HG02642 (cell line): Measurements from ENCODE around the gene ID2.
A peak's percentile ranks its signal among the peaks of the same experiment; 100 is the strongest.

Experiments used
- ATAC-seq: cut with Tn5 transposase; IDR thresholded peaks from one replicate; pipeline ENCODE4 v1.9.1; 2021; ENCODE audit warnings: mild to moderate bottlenecking; ENCODE audit not compliant: unreplicated experiment, poor library complexity

The ID2 gene

DNA sequence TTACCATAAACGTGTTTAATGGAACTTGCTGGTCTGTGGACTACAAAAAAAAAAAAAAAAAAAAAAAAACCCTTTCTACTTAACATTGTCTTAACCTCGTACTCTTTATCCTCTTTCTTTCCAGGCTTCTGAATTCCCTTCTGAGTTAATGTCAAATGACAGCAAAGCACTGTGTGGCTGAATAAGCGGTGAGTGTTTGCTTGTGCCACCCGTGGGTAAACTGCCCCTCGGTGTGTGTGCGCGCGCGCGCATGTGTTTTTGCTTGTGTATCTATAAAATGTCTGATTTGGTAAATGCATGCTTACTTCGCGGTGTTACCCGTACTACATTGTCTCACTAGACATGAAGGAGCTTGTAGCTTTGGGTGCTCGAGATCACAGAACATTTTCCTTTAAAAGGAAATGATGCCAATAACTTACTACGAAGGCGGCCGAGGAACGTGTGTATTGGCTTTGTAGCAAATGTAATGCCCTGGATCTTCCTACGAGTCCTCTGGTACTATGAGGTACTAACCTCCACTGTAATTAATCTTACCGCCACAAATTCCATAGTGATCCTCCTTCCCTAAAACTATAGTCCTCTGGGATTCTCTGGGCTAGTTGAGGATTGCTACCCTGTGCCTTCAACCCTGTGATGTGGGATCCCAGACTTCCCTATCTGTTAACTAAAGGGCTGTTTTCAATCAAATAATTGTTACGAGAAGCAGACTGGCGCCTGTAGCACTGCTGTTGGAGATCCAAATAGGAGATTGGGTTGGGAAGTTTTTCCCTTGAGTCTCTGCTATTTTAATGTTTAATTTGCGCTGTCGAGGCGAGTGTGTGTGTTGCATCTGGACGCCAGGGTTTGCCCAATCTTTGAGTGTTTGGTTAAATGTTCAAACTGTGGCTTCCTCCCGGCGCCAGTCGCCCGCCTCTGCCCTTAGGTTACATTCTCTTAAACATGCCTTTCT lies 1.1 kb downstream of the ID2 start:
- no peak for ATAC-seq

DNA sequence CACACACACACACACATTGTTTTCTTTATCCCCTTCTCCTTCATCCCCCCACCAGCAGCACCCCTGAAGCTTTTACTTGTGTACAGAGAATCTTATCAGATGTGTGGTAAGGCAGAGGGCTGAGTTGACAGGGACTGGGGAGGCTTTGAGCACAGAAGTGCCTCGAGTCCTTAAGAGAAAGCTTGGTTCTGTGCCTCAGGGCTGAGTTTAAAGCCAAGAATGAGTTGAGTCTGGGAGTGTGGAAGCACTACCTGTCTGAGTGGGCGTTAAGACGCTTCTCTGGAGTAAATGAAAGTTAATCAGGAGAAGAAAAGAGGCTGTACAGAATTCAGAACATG lies 2.7 kb downstream of the ID2 start:
- ATAC-seq = no peak

DNA sequence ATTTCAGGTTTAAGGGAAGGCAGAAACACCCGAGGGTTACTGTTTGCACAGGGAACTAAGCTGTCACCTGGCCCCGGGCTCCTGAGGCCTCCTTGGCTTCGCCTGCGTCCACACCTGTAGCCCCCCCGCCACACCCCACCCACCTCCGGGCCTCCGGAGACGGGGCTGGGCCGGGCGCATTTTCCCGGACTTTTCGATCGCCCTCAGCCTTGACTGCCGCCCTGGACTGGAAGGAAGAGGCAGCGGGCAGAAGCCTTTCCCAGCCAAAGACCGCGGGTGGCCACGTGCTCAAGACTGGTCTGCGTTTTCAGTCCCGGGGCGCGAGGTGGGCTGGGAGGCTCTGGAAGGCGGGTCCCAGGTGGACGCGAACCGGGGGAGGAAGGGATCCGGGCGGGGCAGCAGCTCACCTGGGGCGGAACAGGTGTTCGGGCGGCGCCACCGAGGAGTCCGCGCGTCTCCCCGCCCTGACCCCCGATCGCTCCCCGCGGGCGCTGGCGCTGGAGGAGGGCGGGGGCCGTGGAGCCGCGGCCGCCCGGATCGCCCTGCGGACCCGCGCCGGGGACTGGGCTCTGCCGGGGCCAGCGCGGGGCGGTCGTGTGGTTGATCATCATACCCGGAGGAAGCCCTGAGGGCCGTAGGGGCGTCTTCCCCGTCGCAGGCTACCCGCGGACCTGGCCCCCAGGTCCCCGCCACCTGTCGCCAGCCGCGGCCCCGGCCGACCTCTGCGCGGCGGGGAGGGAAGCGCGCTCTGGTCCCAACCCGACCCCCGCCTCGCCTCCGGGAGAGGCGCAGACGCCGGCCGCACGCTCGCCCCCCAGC lies 3.2 kb downstream of the ID2 start:
- ATAC-seq = no peak

DNA sequence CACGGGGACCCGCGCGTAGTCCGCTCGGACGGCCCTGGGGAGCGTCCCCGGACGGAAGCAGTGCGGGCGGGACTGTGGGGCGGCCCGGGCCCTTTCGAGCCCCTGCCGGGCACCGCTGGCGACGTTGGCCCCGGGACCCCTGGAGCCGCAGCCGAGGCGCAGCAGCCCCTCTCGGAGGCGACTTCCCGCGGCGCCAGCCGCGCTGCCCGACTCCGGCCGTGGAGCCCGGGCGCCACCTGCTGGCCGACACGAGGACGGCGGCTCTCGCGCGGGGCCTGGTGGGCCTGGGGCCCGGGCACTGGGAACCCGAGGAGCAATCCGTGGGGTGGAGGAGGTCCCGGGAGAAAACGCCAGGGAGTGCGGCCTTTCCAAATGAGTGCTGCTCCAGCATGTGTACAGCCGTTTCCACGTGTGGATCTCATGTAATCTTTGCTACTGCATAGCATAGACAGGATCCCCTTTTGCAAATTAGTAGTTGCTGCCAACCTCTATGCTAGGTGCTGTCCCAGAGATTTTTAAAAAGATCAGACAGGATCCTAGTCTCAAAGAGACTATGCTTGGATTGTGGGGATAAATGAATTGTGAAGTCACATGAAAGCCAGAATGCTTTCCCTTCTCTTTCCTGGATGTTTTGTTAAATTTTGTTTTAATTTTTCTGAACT lies 4.0 kb downstream of the ID2 start:
- ATAC-seq = peak; percentile 34

DNA sequence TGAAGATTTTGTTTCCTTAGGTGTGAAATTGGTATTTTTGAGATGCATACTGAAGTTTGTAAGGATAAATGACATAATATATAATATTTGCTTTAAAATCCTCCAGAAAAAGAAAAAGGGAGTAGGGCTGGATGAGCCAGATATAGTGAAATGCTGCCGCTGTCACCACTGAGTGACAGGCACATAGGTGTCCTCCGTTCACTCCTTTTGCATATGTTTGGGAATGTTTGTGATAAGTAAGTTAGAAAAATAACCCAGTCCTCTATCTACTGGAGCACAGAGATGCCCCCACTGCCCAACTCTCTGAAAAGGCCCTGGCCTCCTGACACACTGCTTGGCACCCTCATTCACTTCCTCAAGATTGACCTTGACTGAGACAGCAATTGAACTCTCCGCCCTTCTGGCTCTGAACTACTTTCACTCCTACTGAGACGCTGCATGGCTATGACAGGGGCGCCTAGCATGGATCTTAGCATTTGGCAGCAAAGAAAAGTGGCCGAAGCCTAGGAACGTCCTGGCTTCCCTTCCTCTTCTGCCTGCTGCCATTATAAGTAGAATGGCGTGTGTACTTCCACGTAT lies 10.1 kb downstream of the ID2 start:
- ATAC-seq = no peak

DNA sequence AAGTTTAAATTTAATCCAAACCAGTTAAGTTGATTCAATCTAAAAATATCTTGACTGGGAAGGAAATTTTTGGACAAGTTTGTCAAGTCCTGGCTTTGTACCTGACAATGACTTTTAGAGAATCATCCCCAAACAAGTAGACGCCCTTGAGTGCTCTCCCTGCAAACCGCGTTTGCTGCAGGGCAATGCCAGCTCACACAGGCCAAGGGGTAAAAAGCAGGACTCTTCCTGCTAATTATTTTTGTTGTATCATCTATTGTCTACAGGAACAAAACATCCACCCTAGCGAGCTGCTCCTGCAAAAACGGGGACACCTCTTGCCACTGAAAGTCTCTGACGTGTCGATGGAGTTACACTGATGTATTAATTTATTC lies 10.9 kb downstream of the ID2 start:
- ATAC-seq = no peak

DNA sequence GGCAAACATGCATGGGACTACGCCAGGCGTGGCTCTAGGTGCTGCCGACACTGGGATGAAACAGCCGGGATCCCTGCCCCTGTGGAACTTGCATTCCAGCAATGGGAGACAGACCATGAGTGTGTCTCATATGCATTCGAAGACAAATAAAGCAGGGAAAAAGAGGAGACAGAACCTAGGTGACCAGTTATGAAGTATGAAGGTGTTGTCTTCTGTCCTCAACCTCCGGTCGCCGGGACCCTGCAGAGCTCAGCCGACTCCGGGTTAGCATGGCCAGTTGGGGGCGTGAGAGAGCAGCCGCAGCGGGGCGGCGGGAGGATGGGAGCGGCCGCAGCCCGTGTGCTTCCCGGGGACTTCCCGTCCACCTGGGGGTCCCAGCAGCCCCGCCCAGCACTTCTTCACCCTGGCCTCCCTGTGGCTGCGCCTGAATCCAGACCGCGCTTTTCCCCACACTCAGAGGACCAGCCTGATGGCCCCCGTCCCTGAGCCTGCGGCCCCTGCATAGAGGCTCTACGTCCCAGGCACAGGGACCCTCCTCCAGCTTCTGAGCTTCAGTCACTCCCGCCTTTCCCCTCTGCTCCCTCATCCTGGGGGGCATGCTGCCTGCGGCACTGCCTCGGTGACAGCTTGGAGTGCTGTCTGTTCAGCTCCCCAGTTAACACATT lies 11.4 kb downstream of the ID2 start:
- no peak for ATAC-seq

DNA sequence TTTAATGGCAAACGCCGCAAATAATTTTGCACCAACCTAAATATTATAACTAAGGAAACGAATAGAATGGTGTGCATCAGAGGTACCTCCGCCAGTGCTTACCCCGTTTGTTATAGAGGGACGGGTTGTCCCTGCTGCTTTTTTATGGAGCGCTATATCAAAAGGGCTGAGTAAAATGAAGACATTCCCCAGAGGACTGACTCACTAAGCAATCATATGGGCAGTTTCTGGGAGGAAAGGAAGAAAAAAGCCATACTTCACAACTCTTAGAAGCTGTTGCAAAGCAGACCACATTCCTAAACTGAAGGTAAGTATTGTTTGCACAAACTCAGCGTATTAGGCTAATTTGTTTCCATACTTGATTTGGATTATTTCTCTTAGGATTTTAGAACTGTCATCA lies 12.9 kb downstream of the ID2 start:
- ATAC-seq = no peak

DNA sequence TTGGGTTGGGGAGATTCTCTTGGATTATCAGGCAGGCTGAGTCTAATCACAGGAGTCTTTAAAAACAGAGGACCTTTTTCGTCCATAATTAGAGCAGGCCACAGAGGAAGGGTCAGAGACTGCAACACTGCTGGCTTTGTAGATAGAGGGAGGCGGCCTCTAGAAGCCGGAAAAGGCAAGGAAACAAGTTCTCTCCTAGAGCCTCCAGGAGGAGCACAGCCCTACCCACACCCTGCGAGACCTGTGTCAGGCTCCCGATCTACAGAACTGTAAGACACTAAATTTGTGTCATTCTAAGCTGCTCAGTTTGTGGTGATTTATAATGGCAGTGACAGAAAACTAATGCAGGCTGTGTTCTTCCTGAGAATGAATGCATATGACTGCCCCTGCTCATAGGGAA lies 15.3 kb downstream of the ID2 start:
- no peak for ATAC-seq

DNA sequence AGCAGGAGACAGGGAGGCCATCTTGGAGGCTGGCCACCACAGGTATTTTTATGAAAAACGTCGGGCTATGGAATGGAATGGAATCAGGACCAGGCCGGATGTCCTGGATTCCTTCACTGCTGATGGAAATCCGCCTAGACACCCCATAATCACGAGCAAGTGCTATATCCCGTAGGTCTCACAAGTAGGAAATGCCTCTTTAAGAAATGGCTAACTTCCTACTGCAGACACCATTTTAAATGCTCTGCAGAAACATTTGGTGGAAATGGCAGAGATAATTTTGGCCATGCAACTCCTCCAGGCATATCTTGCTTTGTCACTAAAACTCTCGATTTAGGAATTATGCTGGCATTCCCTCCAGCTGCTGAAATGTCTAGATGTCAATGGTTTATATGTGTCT lies 18.0 kb downstream of the ID2 start:
- ATAC-seq = no peak

DNA sequence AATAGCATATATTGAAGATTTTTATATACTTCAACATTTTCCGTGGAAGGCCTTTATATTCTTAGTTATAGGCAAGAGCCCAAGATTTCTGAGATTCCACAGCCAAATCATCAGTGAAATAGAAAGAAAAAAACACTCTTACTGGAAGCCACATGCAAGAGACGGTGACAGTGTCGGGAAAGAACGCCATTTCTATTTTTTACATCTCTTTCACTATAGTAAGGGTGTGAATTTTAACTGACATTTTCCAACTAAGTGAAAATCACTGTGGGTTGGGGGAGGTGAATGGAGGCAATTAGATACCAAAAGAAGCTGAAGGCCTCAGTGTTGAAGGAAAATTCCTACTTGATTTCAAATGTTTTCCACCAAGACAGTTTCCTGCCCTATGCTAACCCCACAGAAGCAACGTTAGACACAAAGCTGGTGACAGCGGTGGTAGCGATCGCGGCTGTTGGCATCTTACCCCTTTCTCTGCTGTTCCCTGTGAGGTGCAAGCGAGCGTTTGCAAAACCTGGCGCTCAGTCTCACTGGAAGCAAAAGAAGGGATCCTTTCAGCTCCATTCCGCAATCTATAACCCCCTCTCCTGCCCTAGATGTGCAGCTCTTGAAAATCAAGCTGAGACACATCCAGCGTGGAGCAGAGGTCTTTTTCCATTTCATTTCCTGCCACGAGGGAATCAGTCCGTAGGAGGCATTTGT lies 20.0 kb downstream of the ID2 start:
- ATAC-seq = no peak

DNA sequence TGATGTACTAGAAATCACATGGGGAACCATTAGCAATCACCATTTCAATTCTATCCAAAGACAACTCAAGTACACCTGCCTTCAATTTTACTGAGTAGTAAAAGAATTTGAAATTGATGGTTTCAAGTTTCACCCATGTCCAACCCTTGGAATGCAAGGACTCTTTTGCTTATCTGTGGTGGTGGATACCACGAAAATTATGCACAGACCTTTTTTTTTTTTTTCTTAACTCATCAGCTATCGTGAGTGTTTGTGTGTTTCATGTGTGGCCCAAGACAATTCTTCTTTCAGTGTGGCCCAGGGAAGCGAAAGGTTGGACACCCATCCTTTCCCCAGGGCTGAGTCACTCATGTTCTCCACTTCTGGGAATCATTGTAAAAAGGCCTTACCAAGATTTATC lies 23.1 kb downstream of the ID2 start:
- ATAC-seq = no peak

DNA sequence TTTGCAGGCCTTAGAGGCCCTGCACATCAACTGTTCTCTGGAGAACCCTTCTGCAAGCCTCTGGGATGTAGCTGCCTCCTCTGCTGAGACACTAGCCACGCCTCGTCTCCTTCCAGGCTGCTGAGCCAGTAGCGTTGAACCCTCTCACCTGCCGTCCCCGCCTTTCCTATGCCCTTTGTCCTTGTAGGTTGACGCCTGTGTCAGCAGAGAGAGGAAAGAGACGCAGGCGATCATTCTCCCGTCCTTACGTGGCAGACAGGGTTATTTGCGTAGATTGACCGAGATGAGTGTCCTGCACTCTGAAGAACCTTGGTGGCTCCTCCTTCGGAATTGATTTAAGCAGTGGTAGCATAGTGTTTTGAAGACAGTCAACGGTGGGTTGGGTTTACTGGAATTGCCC lies 27.8 kb downstream of the ID2 start:
- no peak for ATAC-seq

DNA sequence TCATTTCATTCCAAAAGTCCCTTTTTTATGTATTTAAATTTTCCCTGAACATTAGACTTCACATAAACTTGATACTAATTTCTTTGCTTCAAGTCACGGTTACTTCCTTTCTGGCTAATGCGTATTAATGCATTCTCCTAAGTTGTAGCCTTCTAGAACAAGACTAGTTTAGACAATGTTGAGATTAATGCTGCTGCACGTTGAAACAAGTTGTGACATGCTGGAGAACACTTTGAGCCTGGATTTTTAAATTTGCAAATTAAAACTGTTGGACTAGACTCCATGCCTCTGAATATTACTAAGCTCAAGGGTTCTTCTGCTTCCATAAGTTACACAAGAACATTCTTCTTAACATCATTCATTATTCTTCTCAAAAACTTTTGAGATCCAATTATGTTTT lies 29.1 kb downstream of the ID2 start:
- ATAC-seq = no peak

DNA sequence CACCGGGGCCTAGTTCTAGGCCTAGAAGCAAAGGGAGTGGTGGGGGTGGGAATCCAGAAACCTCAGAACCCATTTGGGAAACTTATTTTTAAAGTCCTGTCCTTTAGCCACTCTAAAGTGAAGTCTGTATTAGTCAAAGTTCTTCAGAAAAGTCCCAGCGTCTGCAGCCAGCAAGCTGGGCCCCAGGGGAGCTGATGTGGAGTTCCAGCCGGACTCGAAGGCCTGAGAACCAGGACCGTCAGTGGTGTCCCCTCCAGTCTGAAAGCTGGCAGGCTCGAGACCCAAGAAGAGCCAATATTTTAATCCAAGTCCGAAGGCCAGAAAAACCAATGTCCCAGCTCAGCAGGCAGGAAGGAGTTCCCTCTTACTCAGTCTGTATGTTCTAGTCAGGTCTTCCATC lies 32.4 kb downstream of the ID2 start:
- ATAC-seq = no peak

DNA sequence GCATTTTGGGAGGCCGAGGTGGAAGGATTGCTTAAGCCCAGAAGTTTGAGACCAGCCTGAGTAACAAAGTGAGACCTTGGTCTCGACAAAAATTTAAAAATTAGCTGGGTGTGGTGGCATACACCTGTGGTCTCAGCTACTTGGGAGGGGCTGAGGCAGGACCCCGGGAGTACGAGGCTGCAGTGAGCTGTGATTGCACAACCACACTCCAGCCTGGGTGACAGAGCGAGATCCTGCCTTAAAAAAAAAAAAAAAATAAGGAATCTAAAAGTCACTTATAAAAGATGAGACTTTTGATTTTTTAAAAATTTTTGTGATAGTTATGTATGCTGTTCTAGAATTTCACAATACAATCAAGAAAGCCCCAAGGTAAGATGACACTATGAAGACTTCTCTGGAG lies 33.1 kb downstream of the ID2 start:
- ATAC-seq = no peak

DNA sequence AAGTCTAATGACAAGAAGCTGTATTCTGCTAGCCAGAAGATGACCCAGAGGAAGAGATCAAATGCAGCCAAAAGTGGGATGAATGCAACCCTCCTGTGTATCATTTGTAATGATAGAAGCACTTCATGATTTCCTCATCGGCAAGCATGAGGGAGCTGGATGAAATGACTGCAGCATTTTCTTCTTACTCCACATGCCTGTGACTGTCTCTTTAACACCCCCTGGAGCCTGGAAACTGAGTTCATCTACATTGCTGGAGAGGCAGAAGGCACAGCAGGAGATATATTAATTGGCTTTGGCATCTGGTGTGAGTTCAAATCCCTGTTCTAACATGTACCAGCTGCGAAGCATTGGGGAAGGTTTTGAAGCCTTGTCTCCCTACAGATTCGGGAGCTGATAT lies 37.7 kb downstream of the ID2 start:
- no peak for ATAC-seq

DNA sequence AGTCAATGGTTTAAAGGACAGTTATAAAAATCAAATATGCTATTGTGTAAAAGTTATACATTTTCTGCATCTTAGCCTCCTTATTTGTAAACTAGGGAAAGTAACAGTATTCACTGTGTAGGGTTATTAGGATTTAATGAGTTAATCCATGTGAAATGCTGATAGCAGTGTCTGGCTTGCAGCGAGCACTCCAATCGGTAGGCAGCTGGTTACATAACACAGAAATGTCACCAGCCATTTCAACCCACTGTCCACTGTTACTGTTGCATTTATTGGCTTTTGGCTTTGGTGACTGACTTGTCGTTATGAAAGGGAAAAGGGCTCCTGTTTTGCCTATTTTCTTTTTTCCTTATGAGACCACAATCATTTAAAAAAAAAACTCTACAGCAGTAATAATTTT lies 38.9 kb downstream of the ID2 start:
- ATAC-seq = no peak

DNA sequence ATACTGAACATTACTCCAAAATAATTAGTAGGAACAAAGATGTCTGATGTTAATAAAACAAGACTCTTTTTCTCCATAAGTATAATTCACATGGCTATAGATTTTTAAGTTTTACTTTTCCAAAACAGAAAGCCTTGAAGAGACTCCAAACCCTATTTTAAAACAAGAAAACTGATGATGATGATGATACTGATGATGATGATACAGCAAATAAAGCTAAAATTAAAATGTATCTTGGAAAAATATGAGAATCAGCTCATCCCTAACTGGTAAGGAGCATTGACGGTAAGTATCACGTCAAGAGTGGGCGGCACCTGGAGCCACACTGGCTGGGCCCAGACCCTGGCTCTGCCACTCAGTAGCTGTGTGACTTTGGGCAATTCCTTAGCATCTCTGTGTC lies 39.6 kb downstream of the ID2 start:
- no peak for ATAC-seq

DNA sequence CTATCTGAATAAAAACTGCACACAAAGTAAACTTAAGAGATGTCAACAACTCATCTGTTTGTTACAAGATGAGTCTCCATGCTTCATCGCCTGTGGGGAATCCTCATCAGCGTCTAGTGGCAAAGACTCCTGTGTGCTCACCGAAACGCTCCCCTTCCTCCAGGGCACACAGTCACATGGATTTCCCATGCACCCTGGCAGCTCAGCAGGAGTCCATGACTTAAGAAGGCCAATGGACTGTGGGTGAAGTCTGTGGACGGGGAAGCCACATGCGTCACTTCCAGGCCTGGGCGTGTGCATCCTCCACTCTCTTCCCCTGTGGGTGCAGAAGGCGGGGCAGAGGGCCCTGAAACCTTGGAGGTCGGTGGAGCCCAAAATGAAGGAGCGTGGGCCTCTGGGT lies 41.1 kb downstream of the ID2 start:
- ATAC-seq = no peak
